HFF-Myc (cell line): ENCODE measurements around the gene CAMTA1.

Experiments
- DNase-seq: peaks from one replicate; pipeline ENCODE4 v3.0.0-alpha.2; 2011; ENCODE audit warnings: low read depth; ENCODE audit errors: extremely low read depth
- H3K4me3 ChIP-seq: replicated peaks from 2 replicates; pipeline ENCODE4 v1.5.1; 2011; ENCODE audit warnings: low read depth, mild to moderate bottlenecking, control low read depth, low read length
- TF ChIP-seq, protein P1 (sequence below): IDR thresholded peaks from 2 replicates; pipeline ENCODE4 v1.5.1; 2012; ENCODE audit warnings: mild to moderate bottlenecking, low read depth, low read length, control low read depth; ENCODE audit errors: missing control alignments

Gene CAMTA1

DNA sequence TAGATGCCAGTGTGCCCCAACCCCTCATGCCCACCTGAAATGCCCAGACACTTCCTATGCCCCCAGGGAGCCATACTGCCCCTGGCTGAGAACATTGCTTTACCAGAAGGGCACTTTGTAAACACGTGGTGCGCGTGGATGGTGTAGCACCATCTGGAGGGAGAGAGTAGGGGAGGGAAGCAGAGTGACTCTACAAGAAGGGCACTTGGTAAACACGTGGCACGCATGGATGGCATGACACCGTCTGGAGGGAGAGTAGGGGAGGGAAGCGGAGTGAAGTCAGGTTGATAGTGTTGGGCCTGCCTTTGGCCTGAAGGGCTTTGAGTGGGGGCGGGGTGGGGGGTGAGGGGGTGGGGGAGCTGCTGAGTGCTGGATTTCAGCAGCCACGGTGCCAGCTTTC, 661.8 kb downstream of the CAMTA1 start:
- TF ChIP-seq, protein P1, sequence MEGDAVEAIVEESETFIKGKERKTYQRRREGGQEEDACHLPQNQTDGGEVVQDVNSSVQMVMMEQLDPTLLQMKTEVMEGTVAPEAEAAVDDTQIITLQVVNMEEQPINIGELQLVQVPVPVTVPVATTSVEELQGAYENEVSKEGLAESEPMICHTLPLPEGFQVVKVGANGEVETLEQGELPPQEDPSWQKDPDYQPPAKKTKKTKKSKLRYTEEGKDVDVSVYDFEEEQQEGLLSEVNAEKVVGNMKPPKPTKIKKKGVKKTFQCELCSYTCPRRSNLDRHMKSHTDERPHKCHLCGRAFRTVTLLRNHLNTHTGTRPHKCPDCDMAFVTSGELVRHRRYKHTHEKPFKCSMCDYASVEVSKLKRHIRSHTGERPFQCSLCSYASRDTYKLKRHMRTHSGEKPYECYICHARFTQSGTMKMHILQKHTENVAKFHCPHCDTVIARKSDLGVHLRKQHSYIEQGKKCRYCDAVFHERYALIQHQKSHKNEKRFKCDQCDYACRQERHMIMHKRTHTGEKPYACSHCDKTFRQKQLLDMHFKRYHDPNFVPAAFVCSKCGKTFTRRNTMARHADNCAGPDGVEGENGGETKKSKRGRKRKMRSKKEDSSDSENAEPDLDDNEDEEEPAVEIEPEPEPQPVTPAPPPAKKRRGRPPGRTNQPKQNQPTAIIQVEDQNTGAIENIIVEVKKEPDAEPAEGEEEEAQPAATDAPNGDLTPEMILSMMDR, result no peak
- DNase-seq, result no peak
- no peak overlapping the region for H3K4me3 ChIP-seq

GRCh38 chr1:7447736-7448135, 662.5 kb downstream of the CAMTA1 start:
- no peak overlapping the region for H3K4me3 ChIP-seq
- TF ChIP-seq, protein P1, result no peak
- DNase-seq, result no peak

GRCh38 chr1:7448986-7449385, 663.7 kb downstream of the CAMTA1 start:
- TF ChIP-seq, protein P1, result no peak
- no peak for DNase-seq
- H3K4me3 ChIP-seq, result no peak overlapping the region

DNA sequence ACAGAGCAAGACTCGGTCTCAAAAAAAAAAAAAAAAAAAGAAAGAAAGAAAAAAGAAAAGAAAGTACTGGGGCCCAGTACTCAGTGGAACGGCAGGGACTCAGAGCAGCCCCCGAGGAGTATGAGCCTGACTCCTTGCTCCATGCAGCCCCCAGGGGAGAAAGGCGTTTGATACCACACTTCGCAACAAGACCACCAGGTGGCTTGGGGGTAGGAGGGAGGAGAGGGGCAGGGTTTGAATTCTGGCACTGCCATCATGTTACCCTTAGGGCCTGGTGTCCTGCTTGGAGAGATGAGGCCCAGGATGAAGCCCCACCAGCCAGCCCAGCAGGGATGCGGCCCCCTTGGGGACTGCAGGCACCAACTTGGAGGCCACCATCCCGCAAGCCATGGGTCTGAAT, 664.5 kb downstream of the CAMTA1 start:
- no peak overlapping the region for H3K4me3 ChIP-seq
- TF ChIP-seq, protein P1, result no peak
- DNase-seq, result no peak

DNA sequence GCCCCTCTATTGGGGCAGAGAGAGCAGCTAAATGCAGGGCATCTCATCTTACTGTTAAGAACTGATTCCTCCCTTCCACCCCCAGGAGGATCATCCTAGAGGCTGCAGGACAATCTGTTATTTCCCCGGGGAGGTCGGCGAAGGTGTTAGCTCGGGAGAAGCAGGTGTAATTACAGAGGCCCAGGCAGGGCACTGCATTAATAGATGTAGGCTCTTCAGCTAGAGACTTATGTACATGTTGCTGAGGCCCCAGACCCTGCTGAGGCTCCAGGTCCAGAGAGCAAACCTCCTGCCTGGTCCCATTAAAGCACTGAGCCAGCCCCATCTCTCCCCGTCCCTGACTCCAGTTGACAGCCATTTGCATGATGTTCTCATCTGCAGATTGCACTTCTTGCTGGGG, 665.6 kb downstream of the CAMTA1 start:
- TF ChIP-seq, protein P1, result no peak
- no peak overlapping the region for H3K4me3 ChIP-seq
- no peak for DNase-seq

DNA sequence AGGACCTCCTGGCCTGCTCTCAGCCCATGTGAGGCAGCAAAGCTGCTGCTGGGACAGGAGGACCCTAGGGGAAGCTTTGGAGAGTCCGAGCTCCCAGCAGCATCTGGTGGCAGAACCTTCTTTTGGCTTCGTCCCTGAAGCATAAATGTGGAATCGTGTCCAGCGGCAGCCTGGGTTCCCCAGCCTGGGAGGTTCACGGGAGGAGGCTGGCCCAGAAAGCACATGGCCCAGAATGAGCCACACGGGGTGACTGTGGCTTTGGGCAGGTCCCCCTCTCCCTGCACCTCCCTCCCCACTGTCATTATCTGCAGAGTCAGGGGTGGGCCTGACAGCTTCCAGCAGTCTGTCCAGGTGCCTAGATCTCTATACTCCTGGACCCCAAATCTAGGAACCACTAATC, 667.8 kb downstream of the CAMTA1 start:
- TF ChIP-seq, protein P1, result no peak
- DNase-seq, result no peak
- no peak overlapping the region for H3K4me3 ChIP-seq

DNA sequence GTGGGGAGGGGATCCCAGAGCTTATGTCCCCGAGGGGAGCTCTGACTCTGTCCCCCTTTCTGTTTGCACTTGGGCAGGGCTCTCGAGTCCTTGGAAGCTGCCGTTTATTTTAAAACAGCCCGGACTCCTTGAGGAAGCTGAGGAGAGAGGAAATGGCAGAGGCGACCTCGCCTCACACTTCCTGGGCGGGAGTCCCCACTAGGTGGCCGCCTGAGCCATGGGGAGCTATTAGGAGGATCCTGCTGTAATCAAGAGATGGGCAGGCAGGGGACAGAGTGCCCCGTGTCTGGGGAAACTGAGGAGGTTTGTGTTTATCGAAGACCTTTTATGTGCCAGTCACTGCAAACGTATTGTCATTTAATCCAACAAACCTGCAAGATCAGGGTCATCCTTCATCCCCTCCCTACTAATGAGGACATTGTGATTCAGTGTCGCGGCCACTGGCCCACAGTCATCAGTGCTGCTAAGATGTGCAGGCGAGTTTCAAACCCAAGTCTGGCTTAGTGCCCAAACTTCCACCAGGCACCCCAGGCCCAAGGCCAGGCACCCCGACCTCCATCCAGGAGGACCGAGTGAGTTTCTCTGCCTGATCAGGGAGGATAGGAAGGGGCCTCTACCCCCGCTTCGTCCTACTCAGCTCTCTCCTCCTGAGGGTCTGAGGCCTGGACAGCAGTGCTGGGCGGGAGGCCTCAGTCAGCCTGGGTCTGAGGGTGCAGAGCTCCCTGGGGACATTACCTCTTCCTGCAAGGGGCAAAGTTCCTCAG, 669.0 kb downstream of the CAMTA1 start:
- no peak overlapping the region for H3K4me3 ChIP-seq
- TF ChIP-seq, protein P1, result peak; percentile 52
- DNase-seq, result no peak
